HG03575 (cell line): ENCODE results near the gene KL.

Experiments
- ATAC-seq: cut with Tn5 transposase; IDR thresholded peaks from one replicate; pipeline ENCODE4 v1.9.1; 2021; ENCODE audit not compliant: unreplicated experiment, insufficient number of reproducible peaks, low FRiP score; ENCODE audit errors: extremely low read depth

KL gene

DNA sequence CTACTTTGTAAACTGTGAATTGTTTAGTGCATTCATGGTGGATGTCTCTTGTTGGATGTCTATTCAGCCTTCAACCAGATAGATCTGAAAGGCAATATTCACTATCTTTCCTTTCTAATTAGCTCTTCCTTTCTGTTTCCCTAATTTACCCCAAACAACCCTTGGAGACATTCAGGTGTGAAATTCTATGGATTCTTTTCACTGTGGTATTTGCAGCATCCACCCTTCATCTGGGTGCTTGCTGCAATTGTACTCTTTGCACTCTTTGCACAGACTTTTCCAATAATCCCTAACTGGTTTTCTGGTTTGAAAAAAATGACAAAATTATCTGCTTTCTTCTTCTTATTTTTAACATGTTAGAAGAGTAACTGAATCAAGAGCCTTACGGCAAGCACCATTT lies 56.5 kb downstream of the KL start:
- no peak for ATAC-seq

DNA sequence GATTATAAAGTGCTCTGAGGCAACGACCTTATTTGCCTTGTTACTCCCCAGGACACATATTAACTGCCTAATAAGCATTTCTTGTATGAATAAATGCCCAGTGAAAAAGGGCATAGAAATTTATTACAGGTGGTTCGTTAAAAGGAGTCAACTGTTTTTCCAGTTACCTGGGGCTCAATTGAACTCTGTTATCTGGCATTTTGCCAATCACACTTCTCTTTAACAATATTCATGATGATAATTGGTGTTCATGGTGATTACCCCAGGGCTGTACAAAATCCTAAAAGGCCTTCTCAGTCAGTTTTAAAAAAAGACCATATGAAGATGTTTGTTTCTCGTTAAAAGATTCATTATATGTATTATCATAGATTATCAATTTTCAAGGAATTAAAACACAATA lies 57.1 kb downstream of the KL start:
- no peak for ATAC-seq

DNA sequence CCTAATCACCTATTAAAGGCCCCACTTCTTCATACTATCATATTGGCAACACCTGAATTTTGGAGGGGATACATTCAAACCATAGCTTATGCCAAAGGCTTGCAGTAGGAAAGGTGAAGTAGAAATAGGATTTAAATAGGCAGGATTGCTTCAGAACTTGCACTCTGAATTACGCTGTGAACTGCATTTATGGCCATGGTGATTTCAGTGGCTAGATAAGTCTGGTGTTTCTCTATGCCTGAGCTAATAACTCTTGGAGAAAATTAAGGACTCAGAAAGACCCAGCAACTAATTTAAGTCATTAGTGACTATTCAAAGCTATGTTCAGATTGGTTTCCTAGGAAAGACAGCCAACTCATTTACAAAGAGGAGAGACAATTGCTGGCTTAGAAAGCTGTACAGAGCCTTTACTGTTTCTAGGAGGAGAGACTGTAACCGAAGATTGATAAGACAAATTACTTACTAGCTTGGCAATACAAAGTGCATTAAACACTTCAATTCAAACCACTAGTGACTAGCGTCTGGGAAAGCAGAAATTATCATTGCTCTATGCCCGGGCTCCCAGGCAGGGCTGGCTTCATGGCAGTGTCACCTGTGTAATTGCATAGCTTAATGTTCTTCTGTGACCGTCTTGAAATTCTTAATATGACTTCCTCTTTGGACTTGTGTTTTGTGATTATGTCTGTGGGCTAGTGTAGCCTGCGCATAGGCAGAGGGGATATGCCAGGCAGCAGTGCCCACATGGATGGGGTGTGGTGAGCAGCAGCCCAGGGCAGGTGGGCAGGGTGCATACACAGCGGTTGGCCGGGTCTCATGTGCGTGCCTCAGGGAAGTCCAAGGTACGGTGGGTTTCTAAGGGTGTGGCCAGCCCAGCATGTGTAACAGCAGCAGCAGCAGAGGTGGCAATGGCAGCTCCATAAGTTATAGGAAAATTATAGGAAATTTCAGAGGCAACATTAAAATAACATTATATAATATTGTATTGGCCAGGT lies 60.1 kb downstream of the KL start:
- ATAC-seq = no peak

DNA sequence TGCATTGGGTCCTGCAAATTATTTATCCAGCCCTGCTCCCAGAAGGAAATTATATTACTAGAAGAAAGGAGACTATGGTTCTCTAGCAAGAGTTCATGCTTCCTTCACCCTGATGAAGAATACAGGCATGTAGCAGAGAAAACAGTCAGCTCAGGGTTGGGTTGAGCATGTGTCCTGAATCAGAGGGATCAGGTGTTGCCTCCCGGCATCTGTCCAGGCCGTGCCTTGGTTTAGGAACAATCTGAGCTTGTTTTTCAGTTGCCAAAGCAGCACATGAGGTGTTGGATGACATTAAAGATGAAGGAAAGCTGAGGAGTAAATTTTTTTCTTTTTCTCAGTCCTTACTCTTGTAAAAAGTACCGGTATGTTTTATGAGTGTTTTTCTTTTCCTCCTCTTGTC lies 62.0 kb downstream of the KL start:
- ATAC-seq = no peak

- ATAC-seq = no peak
These were observed 63.7 kb downstream of the KL start for GRCh38 chr13:33079960-33080359.

- ATAC-seq = no peak
These were observed 64.9 kb downstream of the KL start for GRCh38 chr13:33080972-33081590.

- ATAC-seq = no peak
These were observed 65.4 kb downstream of the KL start for GRCh38 chr13:33081666-33082065.

DNA sequence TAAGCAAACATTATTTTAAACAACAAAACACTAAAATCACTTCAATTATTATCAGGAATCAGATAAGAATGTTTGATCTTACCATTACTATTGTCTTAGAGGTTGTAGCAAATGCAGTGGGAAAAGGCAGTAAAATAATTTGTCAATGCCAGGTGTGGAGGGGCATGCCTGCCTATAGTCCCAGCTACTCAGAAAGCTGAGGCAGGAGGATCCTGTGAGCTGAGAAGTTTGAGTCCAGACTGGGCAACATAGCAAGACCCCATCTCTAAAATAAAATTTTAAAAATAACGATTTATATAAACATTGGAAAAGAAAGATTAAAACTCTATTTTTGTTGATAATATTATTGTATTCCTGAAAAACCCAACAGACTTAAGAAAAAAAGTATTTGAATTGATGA lies 66.8 kb downstream of the KL start:
- no peak for ATAC-seq

- no peak for ATAC-seq
These were observed 70.9 kb downstream of the KL start for GRCh38 chr13:33087091-33087490.

DNA sequence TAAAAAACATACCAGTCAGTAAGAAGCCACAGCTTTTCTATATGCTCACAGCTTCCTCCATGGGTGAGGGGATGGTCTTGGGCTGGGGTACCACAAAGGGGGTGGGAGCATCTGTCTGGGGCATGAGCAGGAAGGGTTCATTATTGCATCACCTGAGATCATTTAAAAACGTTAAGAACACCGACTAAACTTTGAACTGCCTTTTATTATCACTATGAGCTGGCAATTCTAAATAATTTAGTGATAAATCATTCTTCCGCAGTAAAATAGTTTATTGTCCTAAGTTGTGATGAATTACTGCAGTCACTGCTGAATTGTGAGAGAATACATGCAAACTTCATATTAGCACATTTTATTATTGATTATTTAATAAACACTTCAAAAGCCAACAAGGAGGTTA lies 71.6 kb downstream of the KL start:
- no peak for ATAC-seq

DNA sequence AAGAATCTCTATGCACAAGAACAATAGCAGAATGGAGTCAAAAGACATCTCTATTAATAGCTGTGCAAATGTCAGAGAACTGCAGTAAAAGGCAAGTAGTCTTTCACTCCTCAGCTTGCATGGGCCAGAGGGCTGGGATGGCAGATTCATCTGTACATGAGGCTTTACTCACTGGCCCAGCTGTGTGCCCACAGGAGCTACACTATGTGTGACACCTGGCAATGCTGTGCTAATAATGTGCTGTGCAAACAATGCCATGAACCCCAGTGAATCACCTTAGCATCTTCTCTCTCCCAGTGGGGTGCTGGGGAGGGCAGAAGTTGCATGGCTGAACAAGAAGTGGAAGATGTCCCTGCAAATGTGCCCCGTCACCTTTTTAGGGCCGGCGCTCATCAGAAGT lies 73.1 kb downstream of the KL start:
- no peak for ATAC-seq

GRCh38 chr13:33090755-33091414 lies 74.7 kb downstream of the KL start:
- no peak for ATAC-seq

GRCh38 chr13:33091415-33091774 lies 75.2 kb downstream of the KL start:
- ATAC-seq = no peak

GRCh38 chr13:33092073-33092987 lies 76.1 kb downstream of the KL start:
- no peak for ATAC-seq

GRCh38 chr13:33096886-33097605 lies 80.8 kb downstream of the KL start:
- no peak for ATAC-seq

GRCh38 chr13:33099860-33100259 lies 83.6 kb downstream of the KL start:
- no peak for ATAC-seq

DNA sequence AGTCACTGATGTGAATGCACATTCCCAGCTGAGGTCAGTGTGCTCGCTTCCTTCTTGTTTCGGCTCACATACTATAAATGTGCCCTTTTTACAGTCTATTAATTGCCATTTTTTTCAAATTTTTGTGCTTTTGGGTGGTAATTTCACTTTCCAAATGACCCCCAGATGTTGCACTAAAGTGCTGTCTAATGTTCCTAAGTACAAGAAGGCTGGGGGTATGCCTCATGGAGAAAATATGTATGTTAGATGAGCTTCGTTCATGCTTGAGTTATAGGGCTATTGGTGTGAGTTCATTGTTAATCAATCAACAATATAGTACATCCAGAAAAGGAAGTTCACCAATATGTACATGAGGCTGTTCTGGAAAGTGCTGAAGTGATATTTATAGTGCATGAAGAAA lies 84.7 kb downstream of the KL start:
- no peak for ATAC-seq

- no peak for ATAC-seq
These were observed 85.6 kb downstream of the KL start for GRCh38 chr13:33101835-33102234.
